Cardiac muscle cell (in vitro differentiated cells and primary cell): ENCODE data around the gene COL4A2. TPM values are rescaled to one million over a fixed set of nuclear protein-coding genes. Genes with fewer than 3 reads are reported as not detected.

Experiments used
- DNase-seq, 2 donors: peaks; one replicate each; pipeline versions ENCODE4 v3.0.0 to v3.0.0-alpha.2; 2010 to 2017; ENCODE audit warnings: low read depth in 1 of 2, low spot score in 1 of 2
- H3K27ac ChIP-seq: fragments of 200-600 bp; sonication (generic); 2 replicates; pipeline ENCODE4 v1.5.1; 2016
- H3K27me3 ChIP-seq: fragments of 200-600 bp; sonication (generic); 2 replicates; pipeline ENCODE4 v1.6.0; 2016; ENCODE audit warnings: control low read depth
- H3K36me3 ChIP-seq: fragments of 200-600 bp; sonication (generic); 2 replicates; pipeline ENCODE4 v1.5.1; 2016; ENCODE audit warnings: control low read depth
- H3K4me1 ChIP-seq: fragments of 200-600 bp; sonication (generic); 2 replicates; pipeline ENCODE4 v1.8.1; 2017; ENCODE audit warnings: low read depth, mild to moderate bottlenecking, mixed run types
- H3K4me3 ChIP-seq: fragments of 200-600 bp; sonication (generic); 2 replicates; pipeline ENCODE4 v1.5.1; 2016; ENCODE audit warnings: mild to moderate bottlenecking
- H3K9me3 ChIP-seq: fragments of 200-600 bp; sonication (generic); 2 replicates; pipeline ENCODE4 v1.5.1; 2017; ENCODE audit warnings: low read depth, mild to moderate bottlenecking, control low read depth
- polyA plus RNA-seq: library from polyadenylated mRNA; unstranded; fragments of >200 nt; fragmentation: Nextera tagmentation; extraction: Ambion mirVana; gene quantifications from 2 replicates; pipeline ENCODE4 v1.2.1, GENCODE V29; 2016
- total RNA-seq: library from RNA; depleted of rRNA; stranded (reverse); fragments of >200 nt; gene quantifications from 2 replicates; pipeline ENCODE4 v1.2.3, GENCODE V29; 2016
- TF ChIP-seq, protein P1 (sequence below): IDR thresholded peaks from 2 replicates; pipeline ENCODE4 v1.5.1; 2012; ENCODE audit warnings: low read depth, mild to moderate bottlenecking, low read length

The COL4A2 gene
- total and polyA plus RNA-seq, 2 experiments from 2014 or later: 184 to 516 TPM

DNA sequence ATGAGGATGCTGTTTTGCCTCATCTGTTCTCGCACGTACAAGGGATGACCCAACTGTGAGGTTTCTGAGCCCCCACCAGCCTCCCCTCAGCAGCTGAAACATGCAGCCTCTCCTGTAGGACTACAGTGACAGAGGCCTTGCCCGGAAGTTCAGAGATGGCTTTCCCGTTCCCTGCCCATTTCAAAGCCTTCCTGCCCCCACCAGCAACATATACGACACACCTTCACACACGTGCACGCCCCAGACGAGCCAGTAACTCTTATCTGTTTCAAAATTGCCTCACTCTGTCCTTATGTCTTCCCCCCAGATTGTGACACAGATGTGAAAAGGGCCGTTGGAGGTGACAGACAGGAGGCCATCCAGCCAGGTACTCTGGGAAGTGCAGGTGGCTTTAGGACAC, 158.6 kb downstream of the COL4A2 start:
- no peak for DNase-seq
- Histone ChIP-seq H3K27me3 (no peaks in the 10 kb centered on the region), H3K4me1 (no peaks in the 10 kb centered on the region), H3K9me3 (no peaks in the 10 kb centered on the region), H3K27ac (no peak overlapping the region), H3K36me3 (peaks cover 15% of the 10 kb centered on the region), H3K4me3 (no peak overlapping the region)
- TF ChIP-seq, protein P1, sequence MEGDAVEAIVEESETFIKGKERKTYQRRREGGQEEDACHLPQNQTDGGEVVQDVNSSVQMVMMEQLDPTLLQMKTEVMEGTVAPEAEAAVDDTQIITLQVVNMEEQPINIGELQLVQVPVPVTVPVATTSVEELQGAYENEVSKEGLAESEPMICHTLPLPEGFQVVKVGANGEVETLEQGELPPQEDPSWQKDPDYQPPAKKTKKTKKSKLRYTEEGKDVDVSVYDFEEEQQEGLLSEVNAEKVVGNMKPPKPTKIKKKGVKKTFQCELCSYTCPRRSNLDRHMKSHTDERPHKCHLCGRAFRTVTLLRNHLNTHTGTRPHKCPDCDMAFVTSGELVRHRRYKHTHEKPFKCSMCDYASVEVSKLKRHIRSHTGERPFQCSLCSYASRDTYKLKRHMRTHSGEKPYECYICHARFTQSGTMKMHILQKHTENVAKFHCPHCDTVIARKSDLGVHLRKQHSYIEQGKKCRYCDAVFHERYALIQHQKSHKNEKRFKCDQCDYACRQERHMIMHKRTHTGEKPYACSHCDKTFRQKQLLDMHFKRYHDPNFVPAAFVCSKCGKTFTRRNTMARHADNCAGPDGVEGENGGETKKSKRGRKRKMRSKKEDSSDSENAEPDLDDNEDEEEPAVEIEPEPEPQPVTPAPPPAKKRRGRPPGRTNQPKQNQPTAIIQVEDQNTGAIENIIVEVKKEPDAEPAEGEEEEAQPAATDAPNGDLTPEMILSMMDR: no peak

DNA sequence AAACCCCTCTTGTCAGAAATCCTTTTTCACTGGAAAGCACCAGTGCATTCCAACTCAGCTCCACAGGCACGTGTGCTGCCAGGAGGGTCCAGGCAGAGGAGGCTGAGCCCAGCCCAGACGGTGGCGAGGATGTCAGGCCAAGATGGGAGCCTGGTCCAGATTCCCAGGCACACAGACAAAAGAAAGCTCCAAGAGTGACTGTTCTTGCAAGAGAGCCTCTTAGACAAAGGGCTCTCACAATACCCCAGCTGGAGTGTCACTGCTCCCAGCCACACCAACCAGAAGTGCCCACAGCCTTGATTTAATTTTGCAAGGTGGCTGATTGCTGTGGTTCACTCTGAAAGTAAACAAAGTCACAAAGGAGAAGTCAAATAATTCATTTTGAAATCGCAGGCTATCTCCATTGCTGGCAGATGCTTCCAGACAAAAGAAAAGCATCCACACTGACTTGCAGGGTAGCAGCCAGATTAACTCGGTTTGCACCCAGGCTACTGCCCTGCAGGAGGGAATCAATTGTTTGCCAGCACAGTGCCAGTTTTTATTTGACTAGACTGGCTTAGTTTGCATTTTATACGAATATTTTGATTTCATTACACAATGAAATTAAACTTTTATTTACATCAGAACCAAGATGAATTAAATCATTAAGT, 159.3 kb downstream of the COL4A2 start:
- H3K4me1 ChIP-seq: no peaks in the 10 kb centered on the region
- no peak overlapping the region for H3K4me3 ChIP-seq
- no peak overlapping the region for H3K27ac ChIP-seq
- no peaks in the 10 kb centered on the region for H3K9me3 ChIP-seq
- DNase-seq: no peak
- no peaks in the 10 kb centered on the region for H3K27me3 ChIP-seq
- H3K36me3 ChIP-seq: peaks cover 15% of the 10 kb centered on the region
- TF ChIP-seq, protein P1: no peak

DNA sequence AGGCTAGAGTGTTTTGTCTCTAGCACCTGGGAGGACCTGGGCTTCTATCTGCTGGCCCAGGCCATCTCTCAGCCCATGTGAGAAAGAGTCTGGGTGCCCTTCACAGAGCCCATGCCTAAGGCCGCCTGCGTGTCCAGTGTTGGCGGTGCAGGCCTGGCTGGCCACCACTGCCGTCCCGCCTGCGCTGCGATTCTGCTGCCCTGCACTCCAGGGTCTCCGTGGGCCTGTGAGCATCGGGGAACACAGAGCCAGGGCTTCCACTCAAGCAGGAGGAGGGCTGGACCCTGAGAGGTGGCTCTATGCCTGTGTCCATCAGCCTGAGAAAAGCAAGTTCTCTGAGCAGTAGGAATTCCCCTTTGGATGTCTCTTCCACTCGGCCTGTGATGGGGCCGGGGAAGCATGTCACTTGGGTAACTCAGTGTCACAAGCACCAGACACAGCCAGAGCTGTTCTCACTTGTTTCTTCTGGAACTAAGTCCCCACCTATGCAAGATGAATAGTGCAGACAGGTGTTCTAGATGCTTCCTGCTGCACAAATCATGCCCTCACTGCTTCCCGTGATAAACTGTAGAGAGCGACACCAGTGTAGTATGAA, 160.5 kb downstream of the COL4A2 start:
- H3K36me3 ChIP-seq: peaks cover 11% of the 10 kb centered on the region

DNA sequence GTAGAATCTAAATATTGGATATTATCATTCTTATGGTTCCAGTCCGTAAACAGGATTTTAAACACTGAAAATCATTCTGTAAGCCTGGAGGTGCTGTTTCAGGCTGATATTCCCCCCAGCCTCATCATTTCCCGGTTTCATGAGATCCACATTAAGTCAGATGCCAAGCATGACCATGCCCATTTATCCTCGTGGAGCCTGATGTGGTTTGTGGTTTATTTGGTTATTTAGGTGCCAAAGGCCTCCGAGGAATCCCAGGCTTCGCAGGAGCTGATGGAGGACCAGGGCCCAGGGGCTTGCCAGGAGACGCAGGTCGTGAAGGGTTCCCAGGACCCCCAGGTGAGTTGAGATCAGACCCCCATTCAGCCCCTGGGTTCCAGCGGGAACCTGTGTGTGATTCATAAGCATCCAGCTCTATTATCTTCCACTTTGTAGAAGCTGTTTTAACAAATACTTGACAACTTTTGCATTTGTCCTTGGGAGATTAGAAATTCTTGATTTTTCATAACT, 162.0 kb downstream of the COL4A2 start:
- no peak overlapping the region for H3K4me3 ChIP-seq
- TF ChIP-seq, protein P1: no peak
- no peaks in the 10 kb centered on the region for H3K9me3 ChIP-seq
- no peaks in the 10 kb centered on the region for H3K27me3 ChIP-seq
- H3K4me1 ChIP-seq: no peaks in the 10 kb centered on the region
- H3K27ac ChIP-seq: no peak overlapping the region
- peaks cover 7% of the 10 kb centered on the region for H3K36me3 ChIP-seq
- DNase-seq: no peak

More for the DNA sequence above, 160.5 kb downstream of the COL4A2 start:
- TF ChIP-seq, protein P1: no peak
- no peak for DNase-seq
- no peaks in the 10 kb centered on the region for H3K9me3 ChIP-seq
- H3K27ac ChIP-seq: no peak overlapping the region
- no peak overlapping the region for H3K4me3 ChIP-seq
- H3K4me1 ChIP-seq: no peaks in the 10 kb centered on the region
- no peaks in the 10 kb centered on the region for H3K27me3 ChIP-seq

DNA sequence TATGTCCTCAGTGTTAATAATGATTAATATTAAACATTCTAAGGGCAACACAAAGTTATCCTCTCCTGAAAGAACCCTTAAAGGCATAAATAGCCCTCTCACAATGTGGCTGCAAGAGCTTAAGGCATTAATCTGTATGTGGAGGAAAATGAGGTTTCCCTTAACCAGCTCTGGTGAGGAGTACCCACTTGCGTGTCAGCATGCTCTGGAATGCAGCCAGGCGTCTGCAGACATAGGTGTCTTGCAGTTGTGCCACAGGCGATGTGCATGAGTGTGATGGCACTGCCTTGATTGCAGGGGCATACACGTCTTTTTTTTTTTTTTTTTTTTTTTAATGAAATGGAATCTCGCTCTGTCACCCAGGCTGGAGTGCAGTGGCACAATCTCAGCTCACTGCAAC, 162.5 kb downstream of the COL4A2 start:
- Histone ChIP-seq H3K4me1 (no peaks in the 10 kb centered on the region), H3K36me3 (peaks cover 7% of the 10 kb centered on the region), H3K27ac (no peak overlapping the region), H3K4me3 (no peak overlapping the region), H3K9me3 (no peaks in the 10 kb centered on the region), H3K27me3 (no peaks in the 10 kb centered on the region)
- TF ChIP-seq, protein P1: no peak
- DNase-seq: no peak
